Activated naive CD4-positive, alpha-beta T cell treated with anti-CD3 and anti-CD28 coated beads for 36 hours (primary cell): ENCODE data around the gene PLB1. TPM values are rescaled to one million over a fixed set of nuclear protein-coding genes. Genes with fewer than 3 reads are reported as not detected.

Source experiments
- CTCF ChIA-PET: fragments of 350-600 bp; sonication (Branson Sonifier 250); formaldehyde crosslinking; loops from one replicate; lab custom pipeline; 2021; ENCODE audit warnings: antibody characterized with exemption; lab: Charles Lee
- DNase-seq: peaks from one replicate; pipeline ENCODE4 v3.0.0-alpha.2; 2020
- H3K27ac Mint-ChIP-seq: one replicate; pipeline ENCODE4 v1.8.0; 2021; ENCODE audit warnings: mild to moderate bottlenecking, mixed read lengths
- H3K27me3 Mint-ChIP-seq: one replicate; pipeline ENCODE4 v1.8.0; 2021; ENCODE audit warnings: low read depth, mixed read lengths
- H3K36me3 Mint-ChIP-seq: one replicate; pipeline ENCODE4 v1.8.0; 2021; ENCODE audit warnings: low read depth, mixed read lengths
- H3K4me1 Mint-ChIP-seq: one replicate; pipeline ENCODE4 v1.8.0; 2021; ENCODE audit warnings: low read depth, mixed read lengths
- H3K4me3 Mint-ChIP-seq: one replicate; pipeline ENCODE4 v1.8.0; 2021; ENCODE audit warnings: mild to moderate bottlenecking, moderate library complexity, mixed read lengths
- H3K9me3 Mint-ChIP-seq: one replicate; pipeline ENCODE4 v1.8.0; 2021; ENCODE audit warnings: mixed read lengths
- intact Hi-C: fragments of 100-400 bp; cut with micrococcal nuclease; formaldehyde crosslinking; loops from one replicate; pipeline ENCODE4 v1.15.1; 2023
- total RNA-seq, 2 experiments: library from RNA; stranded (reverse); gene quantifications; one replicate each; pipeline ENCODE4 v1.2.3, GENCODE V29; 2021

The PLB1 gene
- total RNA-seq, 2 experiments from 2014 or later = 1.3 to 1.6 TPM

GRCh38 chr2:28577791-28578680, 82.2 kb downstream of the PLB1 start:
- Mint-ChIP-seq H3K4me3 (no peak overlapping the region), H3K27ac (no peak overlapping the region), H3K27me3 (no peaks in the 10 kb centered on the region), H3K9me3 (no peaks in the 10 kb centered on the region), H3K4me1 (no peaks in the 10 kb centered on the region), H3K36me3 (no peaks in the 10 kb centered on the region)
- intact Hi-C loops = no loop called here
- CTCF ChIA-PET = interaction anchor here (0.6 to 1.9 kb wide), 3 partner anchors 10 to 150 kb away, joined by 3 to 6 read pairs (median 3); no protein-coding TSS in a partner anchor
- no peak for DNase-seq

- DNase-seq = no peak
- no peak overlapping the region for H3K4me3 Mint-ChIP-seq
- no peaks in the 10 kb centered on the region for H3K36me3 Mint-ChIP-seq
- H3K9me3 Mint-ChIP-seq = no peaks in the 10 kb centered on the region
- H3K27me3 Mint-ChIP-seq = no peaks in the 10 kb centered on the region
- CTCF ChIA-PET = interaction anchor here (1.3 to 1.9 kb wide), 2 partner anchors 11 to 15 kb away, joined by 3 to 6 read pairs; no protein-coding TSS in a partner anchor
- peaks cover 3% of the 10 kb centered on the region for H3K4me1 Mint-ChIP-seq
- intact Hi-C loops = no loop called here
- no peak overlapping the region for H3K27ac Mint-ChIP-seq
These were observed 82.9 kb downstream of the PLB1 start for GRCh38 chr2:28578774-28579173.

GRCh38 chr2:28579606-28580005, 83.7 kb downstream of the PLB1 start:
- H3K4me3 Mint-ChIP-seq = no peak overlapping the region
- peaks cover 11% of the 10 kb centered on the region for H3K4me1 Mint-ChIP-seq
- intact Hi-C loops = no loop called here
- CTCF ChIA-PET = interaction anchor here (0.9 to 1.1 kb wide), 2 partner anchors 14 to 17 kb away, joined by 3 to 4 read pairs; no protein-coding TSS in a partner anchor
- no peaks in the 10 kb centered on the region for H3K9me3 Mint-ChIP-seq
- no peak overlapping the region for H3K27ac Mint-ChIP-seq
- H3K27me3 Mint-ChIP-seq = no peaks in the 10 kb centered on the region
- no peak for DNase-seq
- no peaks in the 10 kb centered on the region for H3K36me3 Mint-ChIP-seq

DNA sequence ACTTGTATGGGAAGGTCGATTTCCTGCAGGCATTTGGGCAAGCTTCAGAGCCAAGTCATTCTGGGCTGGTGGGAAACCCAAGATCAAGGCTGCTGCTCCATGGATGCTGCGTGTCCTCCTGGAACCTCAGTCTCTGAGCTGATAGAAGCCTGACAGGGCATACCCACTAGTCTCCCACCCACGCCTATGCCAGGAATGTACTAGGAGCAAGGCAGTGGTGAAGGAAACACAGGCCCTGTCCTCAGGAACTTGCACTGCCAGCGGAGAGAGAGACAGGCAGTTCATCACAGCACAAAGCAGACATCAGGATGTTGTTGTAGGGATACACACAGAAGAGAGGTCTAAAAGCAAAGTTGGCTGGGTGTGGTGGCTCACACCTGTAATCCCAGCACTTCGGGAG, 84.2 kb downstream of the PLB1 start:
- Mint-ChIP-seq H3K4me3 (no peak overlapping the region), H3K36me3 (no peaks in the 10 kb centered on the region), H3K27me3 (no peaks in the 10 kb centered on the region), H3K9me3 (no peaks in the 10 kb centered on the region), H3K27ac (no peak overlapping the region), H3K4me1 (peaks cover 16% of the 10 kb centered on the region)
- no peak for DNase-seq
- CTCF ChIA-PET = interaction anchor here (0.9 to 1.1 kb wide), 4 partner anchors 9 to 16 kb away, joined by 3 to 5 read pairs (median 4); no protein-coding TSS in a partner anchor
- intact Hi-C loops = no loop called here

DNA sequence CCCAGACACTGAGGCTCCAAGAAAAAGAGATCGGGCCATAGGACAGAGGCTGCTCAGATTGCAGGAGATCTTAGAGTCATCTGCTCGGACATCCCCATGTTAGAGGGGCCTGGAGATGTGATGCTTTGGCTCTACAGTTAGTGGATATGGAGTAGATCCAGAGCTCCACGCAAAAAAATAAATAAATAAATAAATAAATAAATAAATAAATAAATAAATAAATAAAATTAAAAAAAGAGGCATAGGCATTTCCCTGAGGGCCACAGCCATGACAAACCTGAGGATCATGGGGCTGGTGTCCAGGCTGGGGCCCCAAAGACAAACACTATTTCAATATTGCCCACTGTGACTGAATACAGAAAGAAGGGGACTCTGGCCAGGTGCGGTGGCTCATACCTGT, 85.5 kb downstream of the PLB1 start:
- CTCF ChIA-PET = interaction anchor here (1.2 kb wide), 1 partner anchor 13 kb away, joined by 3 read pairs; no protein-coding TSS in a partner anchor
- intact Hi-C loops = no loop called here

DNA sequence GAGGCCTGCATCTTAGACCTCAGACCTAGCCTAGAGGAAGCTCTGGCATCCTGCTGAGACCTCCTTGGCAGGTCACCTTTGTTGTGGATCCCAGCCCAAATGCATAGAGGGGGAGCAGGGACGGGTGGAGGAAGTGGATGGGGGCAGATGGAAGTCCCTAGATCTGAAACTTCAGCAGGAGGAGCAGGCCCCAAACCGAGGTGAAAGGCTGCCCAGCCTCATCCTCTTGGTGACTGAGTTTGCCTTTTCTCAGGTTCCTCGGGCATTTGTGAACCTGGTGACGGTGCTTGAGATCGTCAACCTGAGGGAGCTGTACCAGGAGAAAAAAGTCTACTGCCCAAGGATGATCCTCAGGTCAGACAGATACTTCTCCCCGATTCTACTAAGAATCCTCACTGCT, 86.3 kb downstream of the PLB1 start:
- Mint-ChIP-seq H3K27ac (no peak overlapping the region), H3K27me3 (no peaks in the 10 kb centered on the region), H3K4me1 (peaks cover 31% of the 10 kb centered on the region), H3K36me3 (no peaks in the 10 kb centered on the region), H3K9me3 (no peaks in the 10 kb centered on the region), H3K4me3 (no peak overlapping the region)
- CTCF ChIA-PET = interaction anchor here (1.2 kb wide), 1 partner anchor 12 kb away, joined by 3 read pairs; no protein-coding TSS in a partner anchor
- intact Hi-C loops = no loop called here
- DNase-seq = no peak

More for the DNA sequence above, 85.5 kb downstream of the PLB1 start:
- Mint-ChIP-seq H3K9me3 (no peaks in the 10 kb centered on the region), H3K27ac (no peak overlapping the region), H3K4me1 (peaks cover 25% of the 10 kb centered on the region), H3K27me3 (no peaks in the 10 kb centered on the region), H3K4me3 (no peak overlapping the region), H3K36me3 (no peaks in the 10 kb centered on the region)
- DNase-seq = no peak

- peaks cover 35% of the 10 kb centered on the region for H3K4me1 Mint-ChIP-seq
- H3K9me3 Mint-ChIP-seq = no peaks in the 10 kb centered on the region
- H3K4me3 Mint-ChIP-seq = no peak overlapping the region
- H3K36me3 Mint-ChIP-seq = no peaks in the 10 kb centered on the region
- intact Hi-C loops = no loop called here
- CTCF ChIA-PET = interaction anchor here (1.2 kb wide), 1 partner anchor 12 kb away, joined by 3 read pairs; no protein-coding TSS in a partner anchor
- H3K27ac Mint-ChIP-seq = no peak overlapping the region
- no peaks in the 10 kb centered on the region for H3K27me3 Mint-ChIP-seq
- DNase-seq = no peak
These were observed 86.7 kb downstream of the PLB1 start for GRCh38 chr2:28582595-28582994.

DNA sequence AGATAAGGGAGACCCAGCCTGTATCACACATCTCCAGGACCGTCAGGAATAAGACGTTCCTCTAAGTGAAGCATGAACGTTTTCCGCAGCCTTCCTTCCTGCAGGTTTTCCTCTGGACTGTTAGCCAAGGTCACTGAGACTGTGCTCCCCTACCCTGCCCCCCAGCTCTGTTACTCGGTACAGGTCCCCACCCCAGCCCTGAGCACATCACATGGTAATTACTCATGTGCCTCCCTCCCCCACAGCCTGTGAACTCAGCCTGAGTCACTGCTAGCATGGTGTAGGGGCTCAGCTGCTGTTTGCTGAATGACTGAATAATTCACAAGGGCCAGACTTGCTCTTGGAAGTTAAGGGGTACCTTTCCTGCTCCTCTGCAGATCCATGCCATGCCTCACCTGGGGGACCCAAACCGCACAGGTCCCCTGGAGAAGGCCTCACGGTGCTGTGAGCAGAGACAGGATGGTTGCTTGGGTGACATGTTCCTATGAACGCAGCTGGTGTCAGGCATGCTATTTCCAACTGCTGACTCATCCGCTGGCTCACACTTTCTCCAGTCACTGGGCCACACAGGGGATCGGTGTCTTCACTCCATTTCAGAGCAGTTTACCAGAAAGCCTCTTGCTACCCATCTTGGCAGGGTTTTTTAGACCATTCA, 88.2 kb downstream of the PLB1 start:
- Mint-ChIP-seq H3K4me3 (peak overlapping the region; percentile 39), H3K4me1 (peaks cover 45% of the 10 kb centered on the region), H3K27ac (peak overlapping the region; percentile 77), H3K36me3 (no peaks in the 10 kb centered on the region), H3K27me3 (no peaks in the 10 kb centered on the region), H3K9me3 (no peaks in the 10 kb centered on the region)
- intact Hi-C loops = loop anchor here (1.0 kb wide), 2 partner anchors 10 to 18 kb away; no protein-coding TSS in a partner anchor
- DNase-seq = peak; percentile 89
- CTCF ChIA-PET = interaction anchor here (0.9 to 2.3 kb wide), 2 partner anchors 10 to 20 kb away, joined by 3 to 10 read pairs; no protein-coding TSS in a partner anchor

GRCh38 chr2:28586867-28587266, 91.0 kb downstream of the PLB1 start:
- Mint-ChIP-seq H3K9me3 (no peaks in the 10 kb centered on the region), H3K4me3 (no peak overlapping the region), H3K27me3 (no peaks in the 10 kb centered on the region), H3K27ac (no peak overlapping the region), H3K36me3 (no peaks in the 10 kb centered on the region), H3K4me1 (peaks cover 46% of the 10 kb centered on the region)
- CTCF ChIA-PET = interaction anchor here (0.6 to 1.7 kb wide), 4 partner anchors 19 to 1380 kb away, joined by 3 to 11 read pairs (median 4); no protein-coding TSS in a partner anchor
- intact Hi-C loops = no loop called here
- peak; percentile 74 for DNase-seq

- no peaks in the 10 kb centered on the region for H3K27me3 Mint-ChIP-seq
- no peaks in the 10 kb centered on the region for H3K36me3 Mint-ChIP-seq
- H3K4me1 Mint-ChIP-seq = peaks cover 46% of the 10 kb centered on the region
- H3K9me3 Mint-ChIP-seq = no peaks in the 10 kb centered on the region
- no peak overlapping the region for H3K4me3 Mint-ChIP-seq
- intact Hi-C loops = no loop called here
- H3K27ac Mint-ChIP-seq = no peak overlapping the region
- CTCF ChIA-PET = interaction anchor here (0.7 to 1.7 kb wide), 3 partner anchors 20 to 308 kb away, joined by 3 to 11 read pairs (median 8); no protein-coding TSS in a partner anchor
- DNase-seq = no peak
These were observed 91.8 kb downstream of the PLB1 start for GRCh38 chr2:28587526-28588291.

GRCh38 chr2:28588292-28588670, 92.4 kb downstream of the PLB1 start:
- DNase-seq = no peak
- Mint-ChIP-seq H3K27ac (no peak overlapping the region), H3K9me3 (no peaks in the 10 kb centered on the region), H3K4me3 (no peak overlapping the region), H3K36me3 (no peaks in the 10 kb centered on the region), H3K27me3 (no peaks in the 10 kb centered on the region), H3K4me1 (peaks cover 46% of the 10 kb centered on the region)
- CTCF ChIA-PET = interaction anchor here (1.5 kb wide), 1 partner anchor 21 kb away, joined by 8 read pairs; no protein-coding TSS in a partner anchor
- intact Hi-C loops = no loop called here
